Activated CD4-positive, alpha-beta memory T cell treated with anti-CD3 and anti-CD28 coated beads, Interleukin-2, amount 10 ng/mL, durations not matched to agents 7 days and 5 days (primary cell): ENCODE results near the gene MORN5. TPM values are rescaled to one million over a fixed set of nuclear protein-coding genes. Genes with fewer than 3 reads are reported as not detected.

ENCODE experiments used
- CTCF ChIA-PET: fragments of 350-600 bp; sonication (Branson Sonifier 250); formaldehyde crosslinking; loops from one replicate; lab custom pipeline; 2021; ENCODE audit warnings: antibody characterized with exemption, inconsistent platforms; lab: Charles Lee
- POLR2A ChIA-PET: fragments of 350-600 bp; sonication (Branson Sonifier 250); formaldehyde crosslinking; loops from one replicate; lab custom pipeline; 2021; ENCODE audit warnings: antibody characterized with exemption; lab: Charles Lee
- DNase-seq: peaks from one replicate; pipeline ENCODE4 v3.0.0-alpha.2; 2020
- H3K27ac Mint-ChIP-seq: one replicate; pipeline ENCODE4 v1.8.0; 2021; ENCODE audit warnings: mild to moderate bottlenecking, mixed read lengths
- H3K27me3 Mint-ChIP-seq: one replicate; pipeline ENCODE4 v1.8.0; 2021; ENCODE audit warnings: mixed read lengths
- H3K36me3 Mint-ChIP-seq: one replicate; pipeline ENCODE4 v1.8.0; 2021; ENCODE audit warnings: low read depth, mixed read lengths
- H3K4me1 Mint-ChIP-seq: one replicate; pipeline ENCODE4 v1.8.0; 2021; ENCODE audit warnings: mixed read lengths
- H3K4me3 Mint-ChIP-seq: one replicate; pipeline ENCODE4 v1.8.0; 2021; ENCODE audit warnings: mild to moderate bottlenecking, mixed read lengths
- H3K9me3 Mint-ChIP-seq: one replicate; pipeline ENCODE4 v1.8.0; 2021; ENCODE audit warnings: mixed read lengths
- total RNA-seq, 2 experiments: library from RNA; stranded (reverse); gene quantifications; one replicate each; pipeline ENCODE4 v1.2.3, GENCODE V29; 2021

MORN5 gene
- total RNA-seq, 2 experiments from 2014 or later, result not detected

DNA sequence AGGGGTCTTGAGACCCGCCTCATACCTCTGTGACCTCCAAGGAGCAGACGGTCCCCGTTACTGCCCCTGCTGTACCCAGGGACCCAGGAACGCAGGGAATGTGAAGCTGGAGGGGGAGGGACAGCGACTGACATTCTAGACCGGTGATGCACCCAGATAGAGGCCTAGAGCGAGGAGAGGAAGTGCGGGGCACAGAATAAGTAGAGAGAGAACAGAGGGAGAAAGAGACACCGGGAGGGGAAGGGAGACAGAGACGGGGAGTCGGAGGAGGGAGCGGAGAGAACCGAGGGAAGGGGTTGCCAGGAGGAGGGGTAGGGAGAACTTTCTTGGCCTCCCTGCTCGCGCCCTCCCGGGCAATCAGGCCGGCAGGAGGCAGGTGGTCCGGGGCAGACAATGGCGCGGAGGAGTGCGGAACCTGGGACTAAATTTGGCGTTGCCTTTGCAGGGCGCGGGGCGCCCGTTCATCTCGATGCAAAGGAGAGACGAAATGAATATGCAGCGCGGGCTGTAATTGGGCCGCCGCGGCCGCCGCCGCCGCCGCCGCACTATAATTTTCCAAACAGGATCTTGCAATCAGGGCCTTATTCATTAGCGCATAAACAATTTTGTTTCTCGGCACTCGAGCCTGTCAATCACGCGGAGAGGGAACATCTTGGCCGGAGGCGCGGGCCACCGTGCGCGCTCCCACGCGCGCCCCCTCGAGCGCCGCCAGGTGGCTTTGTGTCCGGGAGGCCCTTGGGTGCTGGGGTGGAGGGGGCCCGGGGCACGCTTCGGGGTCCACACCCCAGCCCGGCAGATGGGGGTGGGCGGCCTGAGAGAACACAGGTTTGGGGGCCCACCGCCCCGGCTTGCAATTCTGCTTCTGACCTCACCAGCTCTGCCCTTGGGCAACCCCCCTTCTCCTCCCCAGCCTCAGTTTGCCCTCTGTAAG is 33.1 kb upstream of the MORN5 start:
- no peaks in the 10 kb centered on the region for H3K9me3 Mint-ChIP-seq
- peaks cover 25% of the 10 kb centered on the region for H3K27me3 Mint-ChIP-seq
- H3K4me3 Mint-ChIP-seq, result peak overlapping the region; percentile 8
- ChIA-PET CTCF (interaction anchor here (1.2 to 11.7 kb wide), 9 partner anchors 13 to 682 kb away, joined by 3 to 243 read pairs (median 7); partner anchors contain the start of genes MRRF and RBM18), POLR2A (interaction anchor here (1.8 kb wide), 1 partner anchor 224 kb away, joined by 6 read pairs; no protein-coding TSS in a partner anchor)
- no peak for DNase-seq
- H3K27ac Mint-ChIP-seq, result no peak overlapping the region
- peaks cover 10% of the 10 kb centered on the region for H3K4me1 Mint-ChIP-seq
- no peaks in the 10 kb centered on the region for H3K36me3 Mint-ChIP-seq

DNA sequence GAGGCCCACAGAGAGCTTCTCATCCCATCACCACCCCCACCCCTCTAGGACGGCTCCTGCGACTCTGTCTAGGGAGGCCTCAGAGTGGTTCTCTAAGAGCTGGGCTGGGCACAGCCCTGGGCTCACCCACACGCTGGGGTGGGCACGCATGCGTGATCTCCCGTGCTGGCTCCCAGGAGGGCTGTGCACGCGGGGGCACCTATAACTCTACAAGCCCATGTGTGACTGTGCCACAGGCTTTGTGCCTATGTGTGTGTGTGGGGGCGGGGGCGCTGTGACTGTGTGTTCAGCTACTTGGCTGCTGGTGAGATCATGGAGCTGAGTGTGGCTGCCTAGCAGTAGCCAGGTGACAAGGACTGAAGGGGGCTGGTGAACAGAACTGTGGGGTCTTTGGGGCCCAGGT is 32.3 kb upstream of the MORN5 start:
- no peaks in the 10 kb centered on the region for H3K36me3 Mint-ChIP-seq
- ChIA-PET POLR2A (no interaction called here), CTCF (interaction anchor here (9.3 to 11.7 kb wide), 2 partner anchors 29 to 223 kb away, joined by 173 to 243 read pairs; no protein-coding TSS in a partner anchor)
- H3K4me1 Mint-ChIP-seq, result peaks cover 10% of the 10 kb centered on the region
- H3K4me3 Mint-ChIP-seq, result no peak overlapping the region
- H3K27ac Mint-ChIP-seq, result no peak overlapping the region
- H3K27me3 Mint-ChIP-seq, result peaks cover 25% of the 10 kb centered on the region
- no peaks in the 10 kb centered on the region for H3K9me3 Mint-ChIP-seq
- no peak for DNase-seq

DNA sequence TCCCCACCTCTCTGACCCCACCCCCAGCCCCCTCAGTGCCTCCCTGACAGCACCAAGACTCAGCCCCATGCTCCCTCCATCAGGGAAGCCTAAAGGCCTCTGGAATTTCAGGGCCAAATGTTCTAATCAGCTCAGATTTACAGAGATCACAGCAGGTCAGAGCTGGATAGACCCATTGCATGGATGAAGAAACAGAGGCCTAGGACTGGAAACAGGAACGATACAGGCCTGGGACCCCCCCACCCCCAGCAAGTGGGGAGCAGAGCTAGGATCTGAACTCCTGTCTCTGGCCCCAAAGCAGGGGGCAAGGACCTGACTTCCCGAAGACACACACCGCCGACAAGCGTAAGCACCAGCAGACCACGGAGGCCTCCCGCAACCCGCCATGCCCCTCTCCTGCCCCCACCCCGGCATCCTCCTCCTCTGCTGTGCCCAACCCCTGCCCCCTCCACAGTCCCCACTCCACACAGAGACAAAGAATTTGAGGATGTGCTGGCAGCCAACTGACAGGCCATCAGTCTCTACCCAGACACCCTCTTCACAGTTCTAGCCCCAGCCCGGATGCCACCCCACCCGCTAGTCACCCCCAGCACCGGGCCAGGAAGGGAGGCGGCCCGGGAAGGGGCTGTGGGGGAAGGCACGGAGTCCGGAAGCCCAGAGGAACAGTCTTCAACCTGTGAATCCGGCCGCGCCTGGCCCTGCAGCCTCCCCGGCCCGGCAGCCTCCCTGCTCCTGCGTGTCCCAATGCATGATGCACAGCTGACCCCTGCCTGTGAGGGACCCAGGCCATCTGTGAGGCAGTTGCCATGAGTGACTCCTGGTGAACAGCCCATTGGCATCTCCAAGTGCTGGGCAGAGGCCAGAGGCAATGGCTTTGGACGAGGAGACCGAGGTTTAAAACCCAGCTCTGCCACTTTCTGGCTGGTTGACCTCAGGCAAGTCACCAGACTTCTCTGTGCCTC is 31.4 kb upstream of the MORN5 start:
- POLR2A ChIA-PET, result no interaction called here
- Mint-ChIP-seq H3K27ac (no peak overlapping the region), H3K27me3 (peaks cover 25% of the 10 kb centered on the region), H3K36me3 (no peaks in the 10 kb centered on the region), H3K4me1 (peaks cover 10% of the 10 kb centered on the region), H3K4me3 (no peak overlapping the region), H3K9me3 (no peaks in the 10 kb centered on the region)
- CTCF ChIA-PET, result interaction anchor here (1.1 to 11.7 kb wide), 3 partner anchors 17 to 222 kb away, joined by 3 to 243 read pairs (median 173); no protein-coding TSS in a partner anchor
- DNase-seq, result no peak

DNA sequence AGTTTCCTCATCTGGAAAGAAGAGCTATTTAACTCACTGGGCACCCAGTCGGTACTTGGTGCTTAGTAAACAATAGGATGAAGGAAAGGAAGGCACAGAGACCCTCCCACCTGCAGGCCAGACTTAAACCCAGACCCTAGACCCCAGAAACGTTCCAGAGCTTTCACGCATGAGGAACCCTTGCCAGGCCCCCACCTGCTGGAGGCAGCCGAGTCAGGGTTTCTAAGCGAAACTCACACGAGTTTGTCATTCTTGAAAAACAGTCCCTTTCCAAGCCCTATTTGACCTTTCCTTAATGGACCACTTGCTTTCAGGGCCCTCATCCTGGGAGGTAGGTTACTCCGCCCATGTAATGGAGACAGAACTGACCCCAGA is 30.8 kb upstream of the MORN5 start:
- POLR2A ChIA-PET, result no interaction called here

DNA sequence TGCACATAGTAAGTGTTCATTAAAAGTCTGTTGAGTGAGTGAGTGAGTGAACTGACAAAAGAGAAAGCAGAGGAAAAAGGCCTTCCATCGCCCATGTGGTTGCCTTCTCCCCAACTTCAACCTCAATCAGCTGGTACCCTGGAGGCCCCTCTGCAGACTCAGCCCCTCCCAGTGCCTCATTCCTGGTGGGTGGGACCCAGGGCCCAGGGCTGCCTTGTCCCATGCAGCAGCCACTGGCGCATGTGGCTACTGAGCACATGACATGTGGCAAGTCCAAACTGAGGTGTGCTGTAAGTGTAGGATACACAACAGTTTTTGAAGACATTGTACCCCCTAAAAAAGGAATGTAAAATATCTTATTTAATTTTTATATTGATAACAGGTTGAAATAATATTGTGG is 29.7 kb upstream of the MORN5 start:
- no peak overlapping the region for H3K4me3 Mint-ChIP-seq
- no peak overlapping the region for H3K27ac Mint-ChIP-seq
- no peaks in the 10 kb centered on the region for H3K36me3 Mint-ChIP-seq
- peaks cover 17% of the 10 kb centered on the region for H3K27me3 Mint-ChIP-seq
- peaks cover 10% of the 10 kb centered on the region for H3K4me1 Mint-ChIP-seq
- ChIA-PET CTCF (interaction anchor here (1.0 to 11.7 kb wide), 2 partner anchors 31 to 221 kb away, joined by 6 to 243 read pairs; no protein-coding TSS in a partner anchor), POLR2A (no interaction called here)
- H3K9me3 Mint-ChIP-seq, result no peaks in the 10 kb centered on the region
- no peak for DNase-seq

More for the DNA sequence above, 30.8 kb upstream of the MORN5 start:
- no peaks in the 10 kb centered on the region for H3K9me3 Mint-ChIP-seq
- H3K27me3 Mint-ChIP-seq, result peaks cover 25% of the 10 kb centered on the region
- H3K4me1 Mint-ChIP-seq, result peaks cover 10% of the 10 kb centered on the region
- CTCF ChIA-PET, result interaction anchor here (1.0 to 11.7 kb wide), 3 partner anchors 16 to 222 kb away, joined by 3 to 243 read pairs (median 6); no protein-coding TSS in a partner anchor
- H3K4me3 Mint-ChIP-seq, result no peak overlapping the region
- no peak overlapping the region for H3K27ac Mint-ChIP-seq
- DNase-seq, result no peak
- no peaks in the 10 kb centered on the region for H3K36me3 Mint-ChIP-seq

DNA sequence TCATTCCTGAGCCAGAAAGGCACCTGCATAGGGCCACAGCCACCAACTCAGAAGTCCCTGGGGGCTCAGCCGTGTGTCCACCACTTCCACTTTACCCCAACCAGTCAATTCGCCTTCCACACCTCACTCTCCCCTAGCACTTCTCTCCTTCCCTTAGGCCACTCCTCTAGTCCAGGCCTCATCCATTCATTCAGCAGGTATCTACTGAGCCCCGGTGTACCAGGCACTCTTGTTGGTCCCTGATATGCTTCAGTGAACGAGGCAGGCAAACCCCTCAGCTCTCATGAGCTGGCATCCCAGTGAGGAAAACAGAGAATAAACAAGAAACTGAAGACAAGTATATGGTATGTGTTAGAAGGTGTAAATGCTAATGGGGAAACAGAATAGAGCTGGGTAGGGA is 28.9 kb upstream of the MORN5 start:
- H3K27me3 Mint-ChIP-seq, result peaks cover 9% of the 10 kb centered on the region
- no peaks in the 10 kb centered on the region for H3K9me3 Mint-ChIP-seq
- H3K4me1 Mint-ChIP-seq, result peaks cover 8% of the 10 kb centered on the region
- DNase-seq, result no peak
- CTCF ChIA-PET, result interaction anchor here (1.3 kb wide), 1 partner anchor 32 kb away, joined by 4 read pairs; no protein-coding TSS in a partner anchor
- no peak overlapping the region for H3K4me3 Mint-ChIP-seq
- H3K27ac Mint-ChIP-seq, result no peak overlapping the region
- POLR2A ChIA-PET, result no interaction called here
- no peaks in the 10 kb centered on the region for H3K36me3 Mint-ChIP-seq

DNA sequence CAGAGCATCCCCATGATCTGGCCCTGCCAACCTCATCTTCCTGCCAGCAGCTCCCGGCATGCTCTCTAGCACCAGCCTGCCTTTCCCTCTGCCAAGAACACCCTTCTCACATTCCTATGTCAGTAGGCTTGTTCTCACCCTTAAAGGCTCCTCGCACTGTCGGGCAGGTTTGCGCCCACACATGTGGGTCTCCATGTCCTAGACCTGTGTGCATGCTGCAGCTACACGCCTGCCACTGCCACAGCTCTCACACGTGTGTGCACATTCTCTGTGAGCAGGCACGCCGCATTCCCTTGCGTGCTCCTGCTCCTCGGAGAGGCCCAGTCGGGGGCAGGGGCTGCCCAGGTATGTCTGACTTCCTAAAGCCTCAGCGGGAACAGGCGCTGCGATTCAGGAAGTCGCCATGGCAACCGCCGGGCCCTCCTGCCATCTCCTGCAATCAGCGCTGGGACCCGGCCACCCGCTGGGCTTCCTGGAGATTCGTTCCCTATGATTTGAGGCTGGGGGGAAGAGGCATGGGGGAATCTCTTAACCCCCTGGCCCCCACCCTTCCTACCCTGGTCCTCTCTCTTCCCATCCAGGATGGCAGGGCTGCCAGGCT is 28.2 kb upstream of the MORN5 start:
- Mint-ChIP-seq H3K27me3 (peaks cover 3% of the 10 kb centered on the region), H3K27ac (no peak overlapping the region), H3K9me3 (no peaks in the 10 kb centered on the region), H3K4me1 (peaks cover 2% of the 10 kb centered on the region), H3K36me3 (no peaks in the 10 kb centered on the region), H3K4me3 (no peak overlapping the region)
- CTCF ChIA-PET, result interaction anchor here (1.3 to 1.9 kb wide), 2 partner anchors 9 to 33 kb away, joined by 4 to 9 read pairs; no protein-coding TSS in a partner anchor
- DNase-seq, result no peak
- POLR2A ChIA-PET, result no interaction called here

DNA sequence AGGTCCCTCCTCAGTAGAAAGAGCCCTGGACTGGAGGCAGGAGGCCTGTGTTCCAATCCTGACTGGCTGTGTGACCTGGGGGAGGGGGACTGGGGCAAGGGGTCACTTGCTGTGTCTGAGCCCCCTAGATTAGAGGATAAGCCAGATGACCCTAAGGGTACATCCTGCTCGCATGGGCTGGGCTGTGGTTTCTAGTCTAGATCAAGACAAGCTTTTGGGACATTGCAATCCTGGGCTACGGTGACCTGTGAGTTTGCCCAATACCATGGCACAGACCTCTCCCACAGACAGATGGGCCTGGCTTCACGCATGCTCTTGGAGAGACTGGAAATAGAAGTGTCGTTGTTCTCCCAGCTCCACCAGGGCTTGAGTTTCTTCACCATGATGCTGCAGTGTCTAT is 27.2 kb upstream of the MORN5 start:
- Mint-ChIP-seq H3K36me3 (no peaks in the 10 kb centered on the region), H3K27ac (no peak overlapping the region), H3K4me1 (no peaks in the 10 kb centered on the region), H3K27me3 (no peaks in the 10 kb centered on the region), H3K4me3 (no peak overlapping the region), H3K9me3 (no peaks in the 10 kb centered on the region)
- ChIA-PET POLR2A (no interaction called here), CTCF (interaction anchor here (1.9 kb wide), 1 partner anchor 10 kb away, joined by 9 read pairs; no protein-coding TSS in a partner anchor)
- no peak for DNase-seq

DNA sequence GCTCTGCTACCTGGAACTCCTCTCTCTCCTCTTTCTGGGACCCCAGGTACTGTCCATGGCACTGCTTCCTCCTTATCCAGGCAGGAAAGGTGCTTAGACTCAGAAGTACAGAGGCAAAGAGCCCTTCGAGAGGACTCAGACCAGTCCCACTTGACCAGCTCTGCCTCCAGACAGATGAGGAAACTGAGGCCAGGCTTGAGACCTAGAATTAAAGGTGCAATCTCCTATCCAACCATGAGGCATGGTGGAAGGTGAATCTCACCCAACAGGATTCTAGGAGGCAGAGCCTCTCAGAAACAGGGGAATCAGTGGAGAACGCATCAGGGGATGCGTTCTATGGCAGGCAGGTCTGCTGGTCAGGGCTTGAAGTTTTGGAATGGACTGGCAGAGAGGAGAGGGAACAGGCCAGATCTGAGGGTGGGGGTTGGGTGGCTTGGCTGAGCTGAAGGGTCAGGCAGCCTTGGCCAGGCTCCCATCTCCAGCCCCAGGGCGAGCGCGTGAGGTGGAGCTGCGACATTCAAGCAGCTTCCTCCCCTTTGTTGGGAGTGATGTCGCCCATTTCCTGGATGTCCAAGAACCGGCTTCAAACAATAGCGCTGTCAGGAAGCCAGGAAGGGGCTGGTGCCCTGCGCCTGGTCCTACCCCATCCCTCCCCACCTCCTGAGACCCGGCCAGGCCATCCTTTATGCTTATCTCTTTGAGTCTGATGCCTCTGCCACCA is 26.3 kb upstream of the MORN5 start:
- Mint-ChIP-seq H3K4me1 (no peaks in the 10 kb centered on the region), H3K36me3 (no peaks in the 10 kb centered on the region), H3K9me3 (no peaks in the 10 kb centered on the region), H3K27ac (no peak overlapping the region), H3K4me3 (no peak overlapping the region), H3K27me3 (no peaks in the 10 kb centered on the region)
- ChIA-PET POLR2A (no interaction called here), CTCF (interaction anchor here (1.3 to 2.9 kb wide), 2 partner anchors 34 to 217 kb away, joined by 5 to 8 read pairs; no protein-coding TSS in a partner anchor)
- DNase-seq, result no peak

DNA sequence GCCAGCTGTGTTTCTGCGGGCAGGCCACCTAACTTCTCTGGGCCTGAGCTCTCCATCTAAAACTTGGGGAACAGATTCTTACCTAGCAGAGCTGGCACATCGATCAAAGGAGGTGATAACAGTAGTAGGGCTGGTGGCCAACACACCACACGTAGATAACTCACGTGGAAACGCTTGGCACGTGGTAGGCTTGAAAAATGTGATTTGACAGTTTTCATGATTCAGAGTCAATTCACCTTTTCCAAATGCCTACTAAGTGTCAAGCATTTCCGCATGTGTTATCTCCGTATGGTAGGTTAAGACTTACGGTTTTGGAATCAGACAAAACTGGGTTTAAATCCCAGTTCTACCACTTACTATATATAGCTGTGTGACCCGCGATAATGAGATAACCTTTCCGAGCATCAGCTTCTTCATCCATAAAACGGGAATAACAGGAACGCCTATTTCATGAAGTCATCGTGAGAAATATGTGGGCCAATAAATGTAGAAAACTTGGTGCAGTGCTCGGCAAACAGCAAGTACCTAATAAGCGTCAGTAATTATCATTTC is 25.6 kb upstream of the MORN5 start:
- H3K4me1 Mint-ChIP-seq, result no peaks in the 10 kb centered on the region
- CTCF ChIA-PET, result interaction anchor here (1.3 to 2.9 kb wide), 2 partner anchors 35 to 217 kb away, joined by 5 to 8 read pairs; no protein-coding TSS in a partner anchor
- H3K27me3 Mint-ChIP-seq, result no peaks in the 10 kb centered on the region
- no peak for DNase-seq
- no peak overlapping the region for H3K27ac Mint-ChIP-seq
- no peak overlapping the region for H3K4me3 Mint-ChIP-seq
- H3K36me3 Mint-ChIP-seq, result no peaks in the 10 kb centered on the region
- POLR2A ChIA-PET, result no interaction called here
- no peaks in the 10 kb centered on the region for H3K9me3 Mint-ChIP-seq

DNA sequence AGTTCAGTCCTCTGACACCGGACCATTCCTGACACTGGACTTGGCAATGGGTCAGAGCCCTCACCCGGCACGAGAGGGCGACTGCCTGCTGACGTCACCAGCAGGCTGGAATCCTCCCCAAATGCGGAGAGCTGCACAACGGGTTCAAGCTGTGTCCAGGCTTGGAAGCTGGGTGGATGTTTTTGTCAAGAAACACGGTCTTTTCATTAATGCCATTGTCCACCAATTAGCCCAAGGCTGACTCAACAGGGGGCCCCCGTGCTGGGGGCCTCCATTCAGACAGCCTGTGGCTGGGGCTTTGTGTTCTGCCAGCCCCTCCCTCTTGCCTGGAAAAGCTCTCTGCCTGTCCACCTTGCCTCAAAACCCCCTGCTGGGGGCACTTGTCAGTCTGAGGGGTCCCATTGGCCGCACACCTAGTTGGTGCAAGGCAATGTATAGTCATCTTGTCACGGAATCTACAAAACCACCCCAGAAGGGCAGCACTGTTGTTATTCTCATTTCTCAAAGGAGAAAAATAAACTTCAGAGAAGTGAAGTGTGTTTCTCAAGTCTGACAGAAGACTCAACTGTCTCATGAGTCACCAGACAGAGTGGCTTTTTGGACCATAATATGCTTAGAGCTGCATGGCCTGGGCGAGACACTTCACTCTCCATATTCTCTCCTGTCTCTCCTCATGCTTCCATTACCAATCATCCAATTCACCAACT is 24.7 kb upstream of the MORN5 start:
- Mint-ChIP-seq H3K9me3 (no peaks in the 10 kb centered on the region), H3K4me1 (no peaks in the 10 kb centered on the region), H3K27me3 (no peaks in the 10 kb centered on the region), H3K27ac (no peak overlapping the region), H3K4me3 (no peak overlapping the region), H3K36me3 (no peaks in the 10 kb centered on the region)
- DNase-seq, result no peak
- ChIA-PET CTCF (interaction anchor here (0.9 to 2.9 kb wide), 4 partner anchors 14 to 216 kb away, joined by 4 to 8 read pairs (median 6); no protein-coding TSS in a partner anchor), POLR2A (no interaction called here)
